SK-N-SH (cell line): Measurements from ENCODE around the gene RBCK1.

Experiments used
- EZH2phosphoT487 ChIP-seq: fragments of 200-600 bp; sonication (generic); IDR thresholded peaks from 2 replicates; pipeline ENCODE4 v1.6.1; 2017; ENCODE audit warnings: low read depth, mixed run types, mild to moderate bottlenecking, antibody characterized with exemption, moderate library complexity, borderline replicate concordance
- MXI1 ChIP-seq: IDR thresholded peaks from 2 replicates; pipeline ENCODE4 v1.6.1; 2012; ENCODE audit warnings: mild to moderate bottlenecking, low read depth, low read length, improper control_type of control experiment
- RFX5 ChIP-seq: IDR thresholded peaks from 2 replicates; pipeline ENCODE4 v1.6.1; 2012; ENCODE audit warnings: mild to moderate bottlenecking, improper control_type of control experiment, low read length
- YY1 ChIP-seq: IDR thresholded peaks from 2 replicates; pipeline ENCODE4 v1.4.0; 2012; ENCODE audit warnings: low read depth, mild to moderate bottlenecking
- TF ChIP-seq, protein P1 (sequence below): fragments of 200-600 bp; sonication (generic); IDR thresholded peaks from 2 replicates; pipeline ENCODE4 v1.6.1; 2017; ENCODE audit warnings: antibody characterized with exemption, mild to moderate bottlenecking, moderate library complexity

DNA sequence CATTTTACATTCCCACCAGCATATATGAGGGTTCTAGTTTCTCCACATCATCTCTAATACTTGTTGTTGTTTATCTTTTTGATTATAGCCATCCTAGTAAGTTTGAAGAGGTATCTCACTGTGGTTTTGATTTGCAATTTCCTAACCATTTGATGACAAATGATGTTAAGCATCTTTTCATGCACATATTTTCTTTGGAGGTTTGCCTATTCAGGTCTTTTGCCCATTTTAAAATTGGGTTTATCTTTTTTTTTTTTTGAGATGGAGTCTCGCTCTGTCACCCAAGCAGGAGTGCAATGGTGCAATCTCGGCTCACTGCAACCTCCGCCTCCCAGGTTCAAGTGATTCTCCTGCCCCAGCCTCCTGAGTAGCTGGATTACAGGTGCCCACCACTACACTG, 4.0 kb downstream of the RBCK1 start:
- TF ChIP-seq, protein P1, sequence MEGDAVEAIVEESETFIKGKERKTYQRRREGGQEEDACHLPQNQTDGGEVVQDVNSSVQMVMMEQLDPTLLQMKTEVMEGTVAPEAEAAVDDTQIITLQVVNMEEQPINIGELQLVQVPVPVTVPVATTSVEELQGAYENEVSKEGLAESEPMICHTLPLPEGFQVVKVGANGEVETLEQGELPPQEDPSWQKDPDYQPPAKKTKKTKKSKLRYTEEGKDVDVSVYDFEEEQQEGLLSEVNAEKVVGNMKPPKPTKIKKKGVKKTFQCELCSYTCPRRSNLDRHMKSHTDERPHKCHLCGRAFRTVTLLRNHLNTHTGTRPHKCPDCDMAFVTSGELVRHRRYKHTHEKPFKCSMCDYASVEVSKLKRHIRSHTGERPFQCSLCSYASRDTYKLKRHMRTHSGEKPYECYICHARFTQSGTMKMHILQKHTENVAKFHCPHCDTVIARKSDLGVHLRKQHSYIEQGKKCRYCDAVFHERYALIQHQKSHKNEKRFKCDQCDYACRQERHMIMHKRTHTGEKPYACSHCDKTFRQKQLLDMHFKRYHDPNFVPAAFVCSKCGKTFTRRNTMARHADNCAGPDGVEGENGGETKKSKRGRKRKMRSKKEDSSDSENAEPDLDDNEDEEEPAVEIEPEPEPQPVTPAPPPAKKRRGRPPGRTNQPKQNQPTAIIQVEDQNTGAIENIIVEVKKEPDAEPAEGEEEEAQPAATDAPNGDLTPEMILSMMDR, result no peak
- TF ChIP-seq RFX5, result no peak
- no peak for TF ChIP-seq EZH2phosphoT487
- no peak for TF ChIP-seq YY1
- TF ChIP-seq MXI1, result no peak
